Right lobe of liver (tissue), 6 donors: ENCODE results near the gene SULT1B1. TPM values are rescaled to one million over a fixed set of nuclear protein-coding genes. Genes with fewer than 3 reads are reported as not detected.

ENCODE experiments used
- ATAC-seq, 4 donors: fragments of 200-7000 bp; cut with Tn5 transposase; one replicate each; pipeline ENCODE4 v1.9.1; 2020; ENCODE audit warnings: mild to moderate bottlenecking in 4 of 4, moderate library complexity in 4 of 4
- DNase-seq, 3 donors: peaks; one replicate each; pipeline ENCODE4 v3.0.0-alpha.2; 2020
- H3K27ac ChIP-seq, 3 donors: fragments of 200-600 bp; one replicate each; pipeline ENCODE4 v1.8.0; 2022
- H3K27me3 ChIP-seq, 2 donors: fragments of 200-600 bp; one replicate each; pipeline ENCODE4 v1.8.0; 2022
- H3K36me3 ChIP-seq, 4 donors: fragments of 200-600 bp; sonication (generic) in 1 of 4; one replicate each; pipeline versions ENCODE4 v1.5.1 to v1.8.0; 2017 to 2022; ENCODE audit warnings: control low read depth in 1 of 4
- H3K4me1 ChIP-seq, 4 donors: fragments of 200-600 bp; sonication (generic) in 1 of 4; one replicate each; pipeline versions ENCODE4 v1.5.1 to v1.8.0; 2017 to 2022; ENCODE audit warnings: control low read depth in 1 of 4
- H3K4me3 ChIP-seq, 3 donors: fragments of 200-600 bp; one replicate each; pipeline ENCODE4 v1.8.0; 2022
- H3K9me3 ChIP-seq, 4 donors: fragments of 200-600 bp; sonication (generic) in 1 of 4; one replicate each; pipeline versions ENCODE4 v1.5.1 to v1.8.0; 2017 to 2022; ENCODE audit warnings: control low read depth in 1 of 4
- CTCF ChIP-seq, 4 donors: fragments of 200-600 bp in 3 of 4; fragments of 450-650 bp in 1 of 4; IDR thresholded peaks; one replicate each; pipeline versions ENCODE4 v1.5.1 to v1.8.0; 2016 to 2022; ENCODE audit warnings: antibody characterized with exemption in 4 of 4, mild to moderate bottlenecking in 2 of 4
- POLR2A ChIP-seq: fragments of 450-650 bp; IDR thresholded peaks from one replicate; pipeline ENCODE4 v1.6.1; 2017; ENCODE audit warnings: antibody characterized with exemption, mild to moderate bottlenecking
- WGBS: methylation state at CpG from one replicate; pipeline ENCODE4 v1.1.6; 2018; ENCODE audit warnings: low coverage, low lambda C conversion rate; ENCODE audit not compliant: insufficient coverage; ENCODE audit errors: missing lambda C conversion rate; 5-methylcytosine and 5-hydroxymethylcytosine counted together
- intact Hi-C, 2 donors: fragments of 100-400 bp; cut with DNase I; formaldehyde crosslinking; loops; one replicate each; pipeline versions ENCODE4 v1.11.2 to v1.14.1; 2022
- total RNA-seq, 6 experiments: library from RNA; depleted of rRNA in 2 of 6; stranded (reverse); fragments of >200 nt in 2 of 6; fragmentation: NEBNext Ultra II Directional in 3 of 6; extraction: Animal tissue kit (Norgen Biotek cat#: 25700) in 3 of 6; gene quantifications; one replicate each; pipeline versions ENCODE4 v1.1.0 to v1.2.4, GENCODE V29; 2016 to 2023
- donor health status: DM: no; HTN: yes; CAD: no.
- donor health status: DM: no; HTN: no; CAD: no.
- donor health status: DM: no; HTN: no; CAD: no.
- donor health status: DM: no; HTN: yes; CAD: no.
- donor health status: DM: no; HTN: yes; CAD: no.

Gene SULT1B1
- total RNA-seq, 6 experiments from 2014 or later = 10.0 to 66.3 (median 31.4) TPM

- no peaks in the 10 kb centered on the region for H3K9me3 ChIP-seq
- H3K36me3 ChIP-seq = peaks cover 0 to 11% (median 0%) of the 10 kb centered on the region in 4 donors
- peaks cover 0 to 10% (median 0%) of the 10 kb centered on the region in 4 donors for H3K4me1 ChIP-seq
- intact Hi-C loops = no loop called here
- H3K27ac ChIP-seq = no peak overlapping the region
- ATAC-seq (no peak), DNase-seq (no peak)
- no peak overlapping the region for H3K4me3 ChIP-seq
- WGBS = 75% methylated on average over 1 of the region's 1 CpG
- no peak for TF ChIP-seq CTCF (IDR thresholded peaks at IDR 0.05)
- TF ChIP-seq POLR2A = no peak
- H3K27me3 ChIP-seq = no peaks in the 10 kb centered on the region
Observed at GRCh38 chr4:69748173-69748572, 12.2 kb downstream of the SULT1B1 start.

- Histone ChIP-seq H3K9me3 (no peaks in the 10 kb centered on the region), H3K36me3 (peaks cover 0 to 6% (median 0%) of the 10 kb centered on the region in 4 donors), H3K27me3 (no peaks in the 10 kb centered on the region), H3K4me3 (no peak overlapping the region), H3K27ac (no peak overlapping the region), H3K4me1 (peaks cover 0 to 6% (median 3%) of the 10 kb centered on the region in 4 donors)
- TF ChIP-seq POLR2A = no peak
- DNase-seq (peak in 1 of 3 donors; percentile 50), ATAC-seq (peak in 1 of 4 donors; percentile 6)
- intact Hi-C loops = no loop called here
- WGBS = 80% methylated on average over 1 of the region's 11 CpGs
Observed at GRCh38 chr4:69744157-69744478, 16.3 kb downstream of the SULT1B1 start.

- TF ChIP-seq CTCF (IDR thresholded peaks at IDR 0.05) (no peak), POLR2A (no peak)
- 83% methylated on average over 7 of the region's 13 CpGs for WGBS
- Histone ChIP-seq H3K27ac (no peak overlapping the region), H3K27me3 (no peaks in the 10 kb centered on the region), H3K9me3 (no peaks in the 10 kb centered on the region), H3K4me3 (no peak overlapping the region), H3K36me3 (peaks cover 0 to 6% (median 0%) of the 10 kb centered on the region in 4 donors), H3K4me1 (peaks cover 0 to 7% (median 4%) of the 10 kb centered on the region in 4 donors)
- DNase-seq (peak in 1 of 3 donors; percentile 44), ATAC-seq (peak in 1 of 4 donors; percentile 18)
- intact Hi-C loops = no loop called here
Observed at GRCh38 chr4:69743476-69744156, 16.8 kb downstream of the SULT1B1 start.

- no peaks in the 10 kb centered on the region for H3K27me3 ChIP-seq
- H3K9me3 ChIP-seq = no peaks in the 10 kb centered on the region
- TF ChIP-seq CTCF (IDR thresholded peaks at IDR 0.05) (no peak), POLR2A (no peak)
- intact Hi-C loops = no loop called here
- 100% methylated on average over 1 of the region's 9 CpGs for WGBS
- peak in 1 of 3 donors; percentile 44 for DNase-seq
- no peak overlapping the region for H3K27ac ChIP-seq
- no peak overlapping the region for H3K4me3 ChIP-seq
- H3K36me3 ChIP-seq = peaks cover 0 to 6% (median 0%) of the 10 kb centered on the region in 4 donors
- peaks cover 0 to 9% (median 4%) of the 10 kb centered on the region in 4 donors for H3K4me1 ChIP-seq
- ATAC-seq = no peak
Observed at GRCh38 chr4:69742596-69742995, 17.8 kb downstream of the SULT1B1 start.

- ATAC-seq (peak; percentile 82 to 97 (median 94)), DNase-seq (peak in 2 of 3 donors; percentile 65 to 77)
- Histone ChIP-seq H3K4me3 (no peak overlapping the region), H3K27ac (peak overlapping the region in 2 of 3 donors; percentile 69 to 70), H3K4me1 (peaks cover 0 to 18% (median 4%) of the 10 kb centered on the region in 4 donors), H3K9me3 (no peaks in the 10 kb centered on the region), H3K36me3 (no peaks in the 10 kb centered on the region), H3K27me3 (no peaks in the 10 kb centered on the region)
- WGBS = 0% methylated on average over 1 of the region's 1 CpG
- no peak for TF ChIP-seq CTCF (IDR thresholded peaks at IDR 0.05)
- TF ChIP-seq POLR2A = no peak
- intact Hi-C loops = no loop called here
Observed at GRCh38 chr4:69738872-69739271, 21.5 kb downstream of the SULT1B1 start.
